ENCODE data around the gene KRT78.
A peak's percentile ranks its signal among the peaks of the same experiment; 100 is the strongest.

Gene KRT78

GRCh38 chr12:52838609-52839435, 10.0 kb downstream of the KRT78 start:
- no peak for DNase-seq (ENCODE audit: low spot score)

- no peak for DNase-seq (ENCODE audit: low spot score)
Measured at GRCh38 chr12:52837781-52838608, 10.8 kb downstream of the KRT78 start.

GRCh38 chr12:52837413-52837741, 11.4 kb downstream of the KRT78 start:
- DNase-seq (ENCODE audit: low spot score), result peak; percentile 86

GRCh38 chr12:52836491-52837412, 12.0 kb downstream of the KRT78 start:
- DNase-seq (ENCODE audit: low spot score), result no peak

- DNase-seq (ENCODE audit: low spot score), result peak; percentile 73
Measured at GRCh38 chr12:52836042-52836466, 12.7 kb downstream of the KRT78 start.

- no peak for DNase-seq (ENCODE audit: low spot score)
Measured at GRCh38 chr12:52835271-52836041, 13.3 kb downstream of the KRT78 start.

GRCh38 chr12:52834727-52835001, 14.1 kb downstream of the KRT78 start:
- no peak for DNase-seq (ENCODE audit: low spot score)

- DNase-seq (ENCODE audit: low spot score), result no peak
Measured at GRCh38 chr12:52833922-52834726, 14.7 kb downstream of the KRT78 start, which contains the start of gene KRT79. TSS of gene KRT79 (minus strand) at chr12:52834311. CDS start at chr12:52834260, 51 bp downstream.

GRCh38 chr12:52832985-52833905, 15.5 kb downstream of the KRT78 start:
- DNase-seq (ENCODE audit: low spot score), result no peak

- DNase-seq (ENCODE audit: low spot score), result no peak
Measured at GRCh38 chr12:52832451-52832850, 16.3 kb downstream of the KRT78 start.

GRCh38 chr12:52831251-52831650, 17.5 kb downstream of the KRT78 start:
- DNase-seq (ENCODE audit: low spot score), result no peak

- DNase-seq (ENCODE audit: low spot score), result no peak
Measured at GRCh38 chr12:52829986-52830770, 18.6 kb downstream of the KRT78 start.

- no peak for DNase-seq (ENCODE audit: low spot score)
Measured at GRCh38 chr12:52828591-52829021, 20.2 kb downstream of the KRT78 start.

GRCh38 chr12:52828156-52828555, 20.6 kb downstream of the KRT78 start:
- no peak for DNase-seq (ENCODE audit: low spot score)

GRCh38 chr12:52827499-52828090, 21.2 kb downstream of the KRT78 start:
- DNase-seq (ENCODE audit: low spot score), result no peak

- DNase-seq (ENCODE audit: low spot score), result no peak
Measured at GRCh38 chr12:52826611-52827498, 21.9 kb downstream of the KRT78 start.

GRCh38 chr12:52825961-52826360, 22.8 kb downstream of the KRT78 start:
- DNase-seq (ENCODE audit: low spot score), result no peak
